Mesenchymal stem cell (in vitro differentiated cells and primary cell): ENCODE data around the gene SHH.

Source experiments
- DNase-seq: peaks from one replicate; pipeline ENCODE4 v3.0.0-alpha.2; 2013
- H2AFZ ChIP-seq: one replicate; pipeline ENCODE4 v1.6.1; 2013; ENCODE audit warnings: low read depth, mild to moderate bottlenecking, control low read depth, inconsistent platforms, low read length, moderate library complexity
- H2AK5ac ChIP-seq: 2 replicates; pipeline ENCODE4 v1.6.1; 2013; ENCODE audit warnings: low read length, moderate library complexity, mild to moderate bottlenecking, inconsistent platforms; ENCODE audit not compliant: severe bottlenecking
- H2BK120ac ChIP-seq: one replicate; pipeline ENCODE4 v1.6.1; 2013; ENCODE audit warnings: low read depth, mild to moderate bottlenecking, inconsistent platforms, low read length, moderate library complexity
- H2BK12ac ChIP-seq, 2 experiments: one replicate each; pipeline ENCODE4 v1.6.1; 2013; ENCODE audit warnings: inconsistent platforms in 2 of 2, low read length in 2 of 2, mild to moderate bottlenecking in 2 of 2, moderate library complexity in 2 of 2, control low read depth in 1 of 2
- H2BK15ac ChIP-seq: one replicate; pipeline ENCODE4 v1.6.1; 2013; ENCODE audit warnings: mild to moderate bottlenecking, low read depth, inconsistent platforms; ENCODE audit not compliant: poor library complexity, severe bottlenecking
- H2BK5ac ChIP-seq: 2 replicates; pipeline ENCODE4 v1.6.1; 2013; ENCODE audit warnings: low read depth, mild to moderate bottlenecking, low read length, control low read depth, inconsistent platforms; ENCODE audit not compliant: poor library complexity, severe bottlenecking
- H3K14ac ChIP-seq, 2 experiments: one replicate each; pipeline ENCODE4 v1.6.1; 2013; ENCODE audit warnings: inconsistent platforms in 2 of 2, low read length in 2 of 2, control low read depth in 1 of 2, mild to moderate bottlenecking in 1 of 2, moderate library complexity in 1 of 2
- H3K18ac ChIP-seq, 2 experiments: one replicate each; pipeline ENCODE4 v1.6.1; 2013; ENCODE audit warnings: inconsistent platforms in 2 of 2, low read length in 2 of 2, control low read depth in 1 of 2, low read depth in 1 of 2, mild to moderate bottlenecking in 1 of 2
- H3K23ac ChIP-seq, 2 experiments: one replicate each; pipeline ENCODE4 v1.6.1; 2013; ENCODE audit warnings: inconsistent platforms in 2 of 2, low read length in 2 of 2, mild to moderate bottlenecking in 2 of 2, moderate library complexity in 2 of 2, control low read depth in 1 of 2
- H3K27ac ChIP-seq: 2 replicates; pipeline ENCODE4 v1.5.1; 2013; ENCODE audit warnings: mild to moderate bottlenecking, moderate library complexity, low read length, control low read depth, inconsistent platforms; ENCODE audit not compliant: poor library complexity, severe bottlenecking
- H3K27me3 ChIP-seq, 2 experiments: 2 replicates each; pipeline versions ENCODE4 v1.6.1 to v1.7.0; 2013; ENCODE audit warnings: low read length in 2 of 2, mild to moderate bottlenecking in 2 of 2, moderate library complexity in 2 of 2, control low read depth in 1 of 2, inconsistent platforms in 1 of 2; ENCODE audit not compliant: control insufficient read depth in 1 of 2, insufficient read depth in 1 of 2
- H3K36me3 ChIP-seq, 2 experiments: 2 replicates each; pipeline versions ENCODE4 v1.6.1 to v1.7.0; 2013; ENCODE audit warnings: low read length in 2 of 2, control low read depth in 1 of 2, inconsistent platforms in 1 of 2, low read depth in 1 of 2, mild to moderate bottlenecking in 1 of 2; ENCODE audit not compliant: insufficient read depth in 2 of 2, control insufficient read depth in 1 of 2
- H3K4ac ChIP-seq, 2 experiments: one replicate each; pipeline ENCODE4 v1.6.1; 2013; ENCODE audit warnings: inconsistent platforms in 2 of 2, low read length in 2 of 2, mild to moderate bottlenecking in 2 of 2, moderate library complexity in 2 of 2, control low read depth in 1 of 2, low read depth in 1 of 2
- H3K4me1 ChIP-seq: 2 replicates; pipeline ENCODE4 v1.6.1; 2013; ENCODE audit warnings: low read depth, low read length, control low read depth; ENCODE audit not compliant: control insufficient read depth, insufficient read depth
- H3K4me2 ChIP-seq: 2 replicates; pipeline ENCODE4 v1.6.1; 2013; ENCODE audit warnings: low read length, mild to moderate bottlenecking, inconsistent platforms; ENCODE audit not compliant: poor library complexity, severe bottlenecking
- H3K4me3 ChIP-seq, 2 experiments: 2 replicates each; pipeline versions ENCODE4 v1.5.1 to v1.7.0; 2013; ENCODE audit warnings: low read length in 2 of 2, mild to moderate bottlenecking in 2 of 2, control low read depth in 1 of 2, low read depth in 1 of 2; ENCODE audit not compliant: insufficient read depth in 1 of 2
- H3K79me1 ChIP-seq: replicated peaks from 2 replicates; pipeline ENCODE4 v1.6.1; 2013; ENCODE audit warnings: mild to moderate bottlenecking, control low read depth, low read length, inconsistent platforms; ENCODE audit not compliant: poor library complexity, severe bottlenecking
- H3K9ac ChIP-seq: 2 replicates; pipeline ENCODE4 v1.7.0; 2013; ENCODE audit warnings: mild to moderate bottlenecking, low read length, moderate library complexity
- H3K9me3 ChIP-seq: 2 replicates; pipeline ENCODE4 v1.7.0; 2013; ENCODE audit warnings: mild to moderate bottlenecking, low read length; ENCODE audit not compliant: control insufficient read depth
- H4K8ac ChIP-seq: one replicate; pipeline ENCODE4 v1.6.1; 2013; ENCODE audit warnings: inconsistent platforms, mild to moderate bottlenecking, low read length, moderate library complexity
- H4K91ac ChIP-seq: one replicate; pipeline ENCODE4 v1.6.1; 2013; ENCODE audit warnings: mild to moderate bottlenecking, low read length, inconsistent platforms
- WGBS: methylation state at CpG from one replicate; pipeline ENCODE4 v1.1.7; 2013; ENCODE audit warnings: mixed read lengths; 5-methylcytosine and 5-hydroxymethylcytosine counted together

Gene SHH

GRCh38 chr7:155756322-155756721 lies 55.9 kb downstream of the SHH start:
- Histone ChIP-seq H2AK5ac (no peak overlapping the region), H3K4me1 (peaks cover 14% of the 10 kb centered on the region), H3K27me3 (no peaks in the 10 kb centered on the region), H3K23ac (no peak overlapping the region), H3K4me3 (no peak overlapping the region), H3K79me1 (peaks cover 22% of the 10 kb centered on the region), H2BK12ac (no peak overlapping the region), H2BK120ac (no peak overlapping the region), H3K4ac (no peak overlapping the region), H4K91ac (no peak overlapping the region), H3K18ac (no peak overlapping the region), H4K8ac (no peak overlapping the region), H3K4me2 (no peak overlapping the region), H3K36me3 (peaks cover 13 to 18% of the 10 kb centered on the region in 2 experiments), H3K14ac (no peak overlapping the region), H3K9me3 (no peaks in the 10 kb centered on the region), H2BK5ac (no peak overlapping the region), H2BK15ac (no peak overlapping the region), H3K27ac (no peak overlapping the region), H3K9ac (no peak overlapping the region), H2AFZ (no peak overlapping the region)
- DNase-seq: no peak
- WGBS: 99% methylated on average over 9 of the region's 9 CpGs

- Histone ChIP-seq H3K18ac (no peak overlapping the region), H3K4me1 (peaks cover 14% of the 10 kb centered on the region), H2BK15ac (no peak overlapping the region), H3K79me1 (peaks cover 15% of the 10 kb centered on the region), H3K4me3 (no peak overlapping the region), H2BK12ac (no peak overlapping the region), H4K8ac (no peak overlapping the region), H2AFZ (no peak overlapping the region), H3K9me3 (no peaks in the 10 kb centered on the region), H3K9ac (no peak overlapping the region), H3K4me2 (no peak overlapping the region), H3K23ac (no peak overlapping the region), H3K27ac (no peak overlapping the region), H2BK5ac (no peak overlapping the region), H3K27me3 (no peaks in the 10 kb centered on the region), H3K36me3 (peaks cover 6 to 14% of the 10 kb centered on the region in 2 experiments), H2BK120ac (no peak overlapping the region), H3K14ac (no peak overlapping the region), H4K91ac (no peak overlapping the region), H2AK5ac (no peak overlapping the region), H3K4ac (no peak overlapping the region)
- 96% methylated on average over 3 of the region's 3 CpGs for WGBS
- DNase-seq: no peak
These were observed 57.2 kb downstream of the SHH start for GRCh38 chr7:155755026-155755425.

- Histone ChIP-seq H3K79me1 (peaks cover 18% of the 10 kb centered on the region), H4K8ac (no peak overlapping the region)
These were observed 58.1 kb downstream of the SHH start for GRCh38 chr7:155754165-155754564.

GRCh38 chr7:155753446-155753965 lies 58.8 kb downstream of the SHH start:
- no peak overlapping the region for H3K27ac ChIP-seq
- WGBS: 83% methylated on average over 10 of the region's 10 CpGs

More at GRCh38 chr7:155754165-155754564, 58.1 kb downstream of the SHH start:
- Histone ChIP-seq H3K27me3 (no peaks in the 10 kb centered on the region), H2AK5ac (no peak overlapping the region), H3K9ac (no peak overlapping the region), H3K4me2 (no peak overlapping the region), H3K14ac (no peak overlapping the region), H3K23ac (no peak overlapping the region), H2BK12ac (no peak overlapping the region), H3K18ac (no peak overlapping the region), H3K4ac (no peak overlapping the region), H3K4me3 (no peak overlapping the region), H3K9me3 (no peaks in the 10 kb centered on the region), H4K91ac (no peak overlapping the region), H2BK15ac (no peak overlapping the region), H3K27ac (no peak overlapping the region), H3K36me3 (peaks cover 6 to 9% of the 10 kb centered on the region in 2 experiments), H3K4me1 (peaks cover 14% of the 10 kb centered on the region), H2BK5ac (no peak overlapping the region), H2BK120ac (no peak overlapping the region), H2AFZ (no peak overlapping the region)
- DNase-seq: no peak

More at GRCh38 chr7:155753446-155753965, 58.8 kb downstream of the SHH start:
- H3K4me3 ChIP-seq: no peak overlapping the region
- no peak overlapping the region for H3K4me2 ChIP-seq
- peaks cover 15% of the 10 kb centered on the region for H3K79me1 ChIP-seq
- no peak overlapping the region for H4K91ac ChIP-seq
- H3K4me1 ChIP-seq: peaks cover 10% of the 10 kb centered on the region
- H2AK5ac ChIP-seq: no peak overlapping the region
- no peak overlapping the region for H3K23ac ChIP-seq
- H3K9ac ChIP-seq: no peak overlapping the region
- H2AFZ ChIP-seq: no peak overlapping the region
- H3K4ac ChIP-seq: no peak overlapping the region
- no peak overlapping the region for H2BK15ac ChIP-seq
- H3K36me3 ChIP-seq: peaks cover 3 to 5% of the 10 kb centered on the region in 2 experiments
- no peak overlapping the region for H3K14ac ChIP-seq
- no peak overlapping the region for H2BK120ac ChIP-seq
- no peak for DNase-seq
- no peak overlapping the region for H3K18ac ChIP-seq
- H2BK5ac ChIP-seq: no peak overlapping the region
- H4K8ac ChIP-seq: no peak overlapping the region
- no peaks in the 10 kb centered on the region for H3K27me3 ChIP-seq
- no peaks in the 10 kb centered on the region for H3K9me3 ChIP-seq
- no peak overlapping the region for H2BK12ac ChIP-seq
